Limb (tissue), 2 donors: ENCODE measurements around the gene MDGA2.

Experiments used
- DNase-seq, 2 donors: peaks; one replicate each; pipeline ENCODE4 v3.0.0-alpha.2; 2016; ENCODE audit errors: extremely low spot score in 2 of 2

MDGA2 gene

DNA sequence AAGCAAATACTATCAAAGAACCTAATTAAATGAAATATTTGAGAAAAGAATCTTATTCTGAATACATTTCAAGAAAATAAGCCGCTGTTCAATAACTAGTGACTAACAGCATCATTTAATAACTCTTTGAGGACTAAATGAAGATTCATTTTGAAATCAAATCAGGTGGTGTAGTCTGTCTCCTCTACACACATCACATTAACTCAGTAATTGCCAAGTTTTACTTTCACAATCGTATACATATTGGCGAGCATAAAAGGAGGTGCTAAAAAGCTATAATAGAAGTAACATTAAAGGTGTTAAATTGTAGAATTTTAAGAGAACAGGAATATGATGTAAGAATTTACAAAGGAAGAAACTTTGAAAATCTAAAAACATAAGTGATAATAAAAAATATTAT, 185.1 kb downstream of the MDGA2 start:
- DNase-seq = no peak

DNA sequence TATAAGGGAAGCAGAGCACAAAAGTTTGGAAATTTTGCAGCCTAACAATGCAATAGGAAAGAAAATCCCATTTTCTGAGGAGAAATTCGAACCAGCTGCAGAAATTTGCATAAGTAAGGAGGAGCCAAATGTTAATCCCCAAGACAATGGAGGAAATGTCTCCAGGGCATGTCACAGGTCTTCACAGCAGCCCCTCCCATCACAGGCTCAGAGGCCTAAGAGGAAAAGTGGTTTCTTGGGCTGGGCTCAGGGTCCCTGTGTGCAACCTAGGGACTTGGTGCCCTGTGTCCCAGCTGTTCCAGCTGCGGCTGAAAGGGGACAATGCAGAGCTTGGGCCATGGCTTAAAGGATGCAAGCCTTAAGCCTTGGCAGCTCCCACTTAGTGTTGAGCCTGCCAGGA, 190.0 kb downstream of the MDGA2 start:
- no peak for DNase-seq

DNA sequence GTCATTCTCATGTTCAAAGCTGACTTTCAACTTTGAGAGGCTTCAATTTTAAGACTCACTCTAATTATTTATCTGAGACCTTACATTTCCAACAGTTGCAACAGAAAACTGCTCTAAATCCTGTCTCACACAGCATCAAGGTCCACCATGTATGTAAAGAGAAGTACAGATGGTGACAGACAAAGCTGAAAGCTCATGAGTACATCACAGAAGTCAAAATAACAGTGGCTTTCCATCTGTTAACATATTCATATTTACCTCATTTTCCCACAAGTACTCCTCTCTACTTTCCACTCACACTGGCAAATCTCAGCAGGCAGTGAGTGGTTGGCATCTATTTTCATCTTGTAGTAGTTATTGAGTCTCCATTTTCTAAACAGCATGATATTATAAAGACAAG, 192.0 kb downstream of the MDGA2 start:
- DNase-seq = no peak

GRCh38 chr14:47471075-47471474, 204.3 kb downstream of the MDGA2 start:
- no peak for DNase-seq

- DNase-seq = no peak
These were observed 208.5 kb downstream of the MDGA2 start for GRCh38 chr14:47466916-47467315.

GRCh38 chr14:47454025-47454424, 221.4 kb downstream of the MDGA2 start:
- no peak for DNase-seq

DNA sequence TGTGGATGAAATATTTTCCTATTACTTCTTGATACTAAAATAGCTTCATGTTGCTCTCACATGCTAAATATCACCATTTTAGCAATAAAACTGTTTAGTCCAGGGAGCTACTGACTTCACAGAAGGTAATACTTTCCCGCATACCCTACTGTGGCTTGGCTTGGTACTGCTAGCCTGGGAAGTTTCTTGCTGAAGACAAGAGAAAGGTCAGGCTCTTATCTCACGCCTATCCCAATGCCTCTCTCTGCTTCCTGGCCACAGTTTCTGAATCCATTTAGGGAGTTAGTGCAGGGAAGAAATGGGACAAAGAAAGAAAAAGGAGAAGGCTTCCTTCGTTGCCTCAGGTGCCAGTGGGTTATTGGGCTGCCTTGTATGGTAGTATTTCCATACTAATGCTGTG, 228.3 kb downstream of the MDGA2 start:
- no peak for DNase-seq

GRCh38 chr14:47442211-47442610, 233.2 kb downstream of the MDGA2 start:
- no peak for DNase-seq

- no peak for DNase-seq
These were observed 235.5 kb downstream of the MDGA2 start for GRCh38 chr14:47439953-47440352.

DNA sequence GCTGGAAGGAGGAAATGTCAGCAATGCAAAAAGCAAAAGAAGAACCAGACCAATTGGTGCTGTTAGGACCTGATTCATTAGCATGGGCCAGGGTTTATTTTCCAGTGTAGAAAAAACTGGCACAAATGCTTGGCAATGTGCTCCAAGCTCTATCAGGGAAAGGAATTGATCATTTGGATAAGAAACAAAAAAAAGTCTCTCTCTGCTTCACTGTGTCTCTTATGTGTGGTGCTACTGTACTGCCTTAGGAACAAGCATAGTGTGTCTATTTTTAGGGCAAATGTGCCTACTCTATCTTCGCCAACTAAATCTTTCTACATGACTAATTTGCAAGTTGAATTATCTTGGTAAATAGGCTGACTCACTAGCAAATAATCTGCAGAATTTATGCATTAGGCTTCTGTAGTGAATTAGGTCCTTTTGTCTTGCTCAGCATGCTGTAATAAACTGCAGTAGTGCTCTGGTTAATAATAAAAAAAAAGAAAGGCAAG, 236.7 kb downstream of the MDGA2 start:
- DNase-seq = no peak

DNA sequence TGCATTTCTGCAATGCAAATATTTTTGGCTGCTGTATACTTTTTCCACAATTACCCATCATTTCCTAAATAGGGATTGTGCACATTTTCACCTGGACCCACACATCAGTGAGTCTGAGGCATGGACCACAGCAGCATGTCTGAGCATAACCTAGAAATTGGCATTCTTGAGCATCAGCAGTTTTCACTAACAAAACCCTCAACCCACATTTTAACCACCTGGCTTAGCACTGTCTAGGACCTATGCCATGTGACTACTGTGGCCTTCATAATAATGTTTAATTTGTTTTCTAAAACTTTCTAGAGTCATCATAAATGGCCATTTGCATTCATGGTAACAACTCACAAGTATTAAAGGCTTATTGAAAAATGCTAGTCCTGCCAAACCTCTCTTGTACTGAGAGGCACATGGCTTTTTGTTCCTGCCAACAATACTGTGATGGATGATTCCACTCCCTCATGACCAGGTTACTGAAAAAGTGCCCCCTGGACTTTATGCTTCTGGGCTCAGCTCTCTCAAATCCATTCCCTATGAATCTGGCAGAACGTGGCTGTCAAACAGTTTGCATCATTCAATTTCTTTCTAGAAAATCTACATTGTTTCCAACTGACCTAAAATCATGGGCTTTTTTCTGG, 240.0 kb downstream of the MDGA2 start:
- DNase-seq = no peak

- no peak for DNase-seq
These were observed 247.8 kb downstream of the MDGA2 start for GRCh38 chr14:47427629-47428028.

- DNase-seq = no peak
These were observed 250.1 kb downstream of the MDGA2 start for GRCh38 chr14:47425302-47425701.

GRCh38 chr14:47422191-47422590, 253.2 kb downstream of the MDGA2 start:
- no peak for DNase-seq

GRCh38 chr14:47411523-47411922, 263.9 kb downstream of the MDGA2 start:
- DNase-seq = no peak

GRCh38 chr14:47392326-47392725, 283.1 kb downstream of the MDGA2 start:
- DNase-seq = peak in 1 of 2 donors; percentile 64

- no peak for DNase-seq
These were observed 284.4 kb downstream of the MDGA2 start for GRCh38 chr14:47390831-47391504.

- DNase-seq = peak in 1 of 2 donors; percentile 8
These were observed 285.9 kb downstream of the MDGA2 start for GRCh38 chr14:47389535-47389934.

DNA sequence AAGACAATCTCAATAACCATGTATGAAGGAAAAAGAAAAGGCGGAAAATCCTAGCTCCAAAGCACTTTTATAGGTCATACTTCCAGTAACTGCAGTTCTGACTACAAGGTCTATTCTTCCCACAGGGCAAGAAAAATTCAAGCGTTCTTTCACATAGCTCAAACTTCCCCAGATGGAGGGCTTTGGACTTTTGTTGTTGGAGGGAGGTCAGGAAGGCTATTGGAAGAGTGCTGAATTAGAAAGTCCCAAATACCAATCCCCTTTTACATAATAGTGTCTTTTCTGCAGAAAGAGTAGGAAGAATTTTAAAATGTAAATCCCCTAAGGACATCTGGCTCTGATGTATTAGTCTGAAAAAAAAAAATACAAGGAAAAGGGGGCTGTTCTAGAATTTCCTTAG, 309.4 kb downstream of the MDGA2 start:
- no peak for DNase-seq

DNA sequence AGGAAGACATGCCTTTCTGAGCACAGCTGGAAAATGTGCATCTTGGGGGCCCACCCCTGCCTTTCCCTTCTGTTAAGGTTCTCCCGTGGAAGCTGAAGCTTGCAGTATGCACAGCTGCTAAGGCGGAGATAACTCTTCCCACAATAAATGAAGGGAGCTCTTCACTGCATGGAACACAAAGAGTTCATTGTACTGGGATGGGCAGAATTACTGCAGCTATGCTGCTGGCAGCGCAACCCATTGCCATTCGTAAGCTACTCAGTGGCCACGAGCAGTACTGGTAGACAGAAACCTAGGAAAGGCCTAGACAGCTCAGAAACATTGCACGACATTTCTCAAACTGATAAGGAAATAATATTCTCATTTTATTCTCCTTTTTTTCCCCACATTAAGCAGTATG, 310.2 kb downstream of the MDGA2 start:
- peak in 1 of 2 donors; percentile 24 for DNase-seq

GRCh38 chr14:47353186-47353585, 322.2 kb downstream of the MDGA2 start:
- no peak for DNase-seq

DNA sequence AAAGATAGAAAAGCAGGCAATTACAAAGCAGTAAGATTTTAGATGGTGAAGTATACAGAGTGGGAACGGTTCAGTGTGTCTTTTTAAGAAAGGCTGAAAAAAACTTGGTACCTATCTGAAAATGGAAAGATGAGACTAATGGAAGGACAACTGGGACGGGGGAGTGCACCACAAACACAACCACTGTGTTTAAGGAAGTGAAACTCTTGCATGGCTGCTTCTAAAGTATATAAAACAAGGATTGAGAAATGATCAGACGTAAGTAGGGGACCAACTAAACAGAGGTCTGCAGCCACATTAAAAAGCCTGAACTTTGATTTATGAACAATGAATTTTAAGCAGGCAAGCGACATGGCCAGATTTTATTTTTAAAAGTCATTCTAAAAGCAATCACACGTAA, 328.6 kb downstream of the MDGA2 start:
- DNase-seq = no peak

DNA sequence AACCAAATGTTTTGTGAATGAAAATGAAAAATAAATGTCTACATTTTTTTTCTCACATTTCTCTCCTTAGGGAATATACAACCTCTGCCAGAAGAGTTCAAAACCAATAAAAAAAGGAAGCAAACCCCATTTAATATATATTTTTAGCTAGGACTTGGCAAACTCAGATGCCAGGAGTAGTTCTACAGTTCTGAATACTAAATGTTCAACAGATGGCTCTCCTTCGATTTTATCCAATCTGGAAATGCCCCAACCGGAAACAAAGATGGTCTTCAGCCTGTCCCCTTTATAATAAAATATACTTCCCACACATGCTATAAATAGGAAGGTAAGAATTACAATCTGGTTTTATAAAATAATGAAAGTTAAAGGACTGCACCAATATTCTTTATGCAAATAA, 330.4 kb downstream of the MDGA2 start:
- peak in 1 of 2 donors; percentile 18 for DNase-seq
